ENCODE measurements around the gene TTC7B. TPM values are rescaled to one million over a fixed set of nuclear protein-coding genes. Genes with fewer than 3 reads are reported as not detected.

Gene TTC7B
- total and polyA plus RNA-seq, 2 of the 8 experiments (the other 6 are each of a cell fraction or from before 2014, with no cell fraction given): 23.7 to 34.0 TPM

DNA sequence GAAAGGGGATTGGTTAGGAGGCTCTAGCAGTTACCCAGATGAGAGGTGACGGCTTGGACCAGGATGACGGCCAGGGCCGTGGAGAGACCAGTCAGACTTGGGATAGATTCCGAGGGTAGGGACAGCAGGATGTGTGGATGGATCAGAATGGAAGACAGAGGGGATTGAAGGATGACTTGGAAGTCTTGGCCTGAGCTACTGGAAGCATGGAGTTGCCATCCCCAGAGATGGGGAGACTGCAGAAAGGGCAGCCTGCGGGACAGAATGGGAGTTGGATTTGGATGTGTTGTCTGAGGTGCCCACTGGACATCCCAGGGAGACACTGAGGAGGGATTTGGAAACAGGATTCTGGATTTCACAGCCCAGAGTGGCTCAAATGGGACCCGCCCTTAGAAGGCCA lies 317.1 kb downstream of the TTC7B start:
- POLR2A ChIA-PET (ENCODE audit: partially characterized antibody): interaction anchor here (2.0 kb wide), 1 partner anchor 14 kb away, joined by 8 read pairs; no protein-coding TSS in a partner anchor
- TF ChIP-seq CTBP2 (IDR thresholded peaks at IDR 0.05; ENCODE audit: borderline replicate concordance, insufficient read depth, insufficient read length, low read length): no peak
- TF ChIP-seq BACH1 (IDR thresholded peaks at IDR 0.05; ENCODE audit: low read length): no peak

More for the DNA sequence above, 317.1 kb downstream of the TTC7B start:
- no peaks in the 10 kb centered on the region for H3K27me3 ChIP-seq (replicated peaks in 1 of 4; ENCODE audit: control insufficient read depth in 3 of 4, extremely low read depth in 1 of 4, insufficient read depth in 3 of 4, low read length in 3 of 4)
- DNase-seq (ENCODE audit: low read depth in 1 of 2, low spot score in 2 of 2): no peak
- H3K79me1 ChIP-seq (ENCODE audit: low read depth, low read length): no peaks in the 10 kb centered on the region
- no peak overlapping the region for H2BK120ac ChIP-seq (replicated peaks; ENCODE audit: low read depth, low read length)
- H3K27ac ChIP-seq (ENCODE audit: low read depth, low read length): no peak overlapping the region
- peak overlapping the region; percentile 94 for H2BK15ac ChIP-seq (ENCODE audit: low read length)
- H2AK5ac ChIP-seq (ENCODE audit: low read depth, low read length): no peak overlapping the region
- no peaks in the 10 kb centered on the region for H4K20me1 ChIP-seq (replicated peaks in 1 of 2; ENCODE audit: control insufficient read depth in 1 of 2, insufficient read depth in 2 of 2, low read length in 2 of 2)
- no peak overlapping the region for H3K23ac ChIP-seq (ENCODE audit: insufficient read length)
- H3K9ac ChIP-seq (replicated peaks in 1 of 4; ENCODE audit: extremely low read depth in 1 of 4, low read depth in 3 of 4, low read length in 3 of 4): no peak overlapping the region
- H4K8ac ChIP-seq (ENCODE audit: extremely low read depth, insufficient read depth, low read length): no peak overlapping the region
- 92% methylated on average over 6 of the region's 6 CpGs; no CpG with 5 or more reads in 1 of the 2 experiments for WGBS, 2 experiments (ENCODE audit: extremely low coverage in 1 of 2, insufficient coverage in 1 of 2, insufficient read length in 1 of 2, insufficient replicate concordance in 2 of 2, low coverage in 1 of 2, low lambda C conversion rate in 2 of 2, missing lambda C conversion rate in 1 of 2)
- CTCF ChIA-PET (ENCODE audit: partially characterized antibody): interaction anchor here (1.0 kb wide), 1 partner anchor 198 kb away, joined by 3 read pairs; no protein-coding TSS in a partner anchor
- H3K23me2 ChIP-seq (ENCODE audit: low read depth, low read length): no peaks in the 10 kb centered on the region; the same call in 1 of the 2 replicates
- no peak overlapping the region for H4K91ac ChIP-seq (replicated peaks; ENCODE audit: insufficient read length, low read length)
- H3K18ac ChIP-seq (ENCODE audit: extremely low read depth, low read length): no peak overlapping the region
- H2BK20ac ChIP-seq (ENCODE audit: low read length): no peak overlapping the region
- H4K5ac ChIP-seq (ENCODE audit: insufficient read length, low read depth, low read length): no peak overlapping the region
- H3K14ac ChIP-seq (ENCODE audit: insufficient read length): no peak overlapping the region
- no peaks in the 10 kb centered on the region for H3K36me3 ChIP-seq (ENCODE audit: control insufficient read depth in 2 of 4, insufficient read depth in 4 of 4, low read length in 3 of 4)
- peaks cover 3 to 18% (median 10%) of the 10 kb centered on the region in 4 experiments; a peak in 6 of 7 replicates for H3K4me1 ChIP-seq (replicated peaks in 1 of 4; ENCODE audit: control insufficient read depth in 3 of 4, insufficient read depth in 4 of 4, low read length in 3 of 4)
- no peak overlapping the region for H3K4me3 ChIP-seq (ENCODE audit: extremely low read depth in 1 of 4, insufficient read depth in 2 of 4, low read depth in 3 of 4, low read length in 4 of 4)
- H3K79me2 ChIP-seq (ENCODE audit: control insufficient read depth in 1 of 2, insufficient read depth in 2 of 2, low read length in 2 of 2): no peaks in the 10 kb centered on the region
- no peak overlapping the region for H2AFZ ChIP-seq (ENCODE audit: low read length)
- no peak overlapping the region for H3K4ac ChIP-seq (replicated peaks; ENCODE audit: insufficient read length, low read depth, low read length)
- H3K4me2 ChIP-seq (ENCODE audit: insufficient read depth in 1 of 2, low read depth in 2 of 2, low read length in 2 of 2): no peak overlapping the region
- no peaks in the 10 kb centered on the region for H3K9me3 ChIP-seq (ENCODE audit: insufficient read depth in 2 of 2, low read depth in 1 of 2, low read length in 1 of 2)
- peak overlapping the region; percentile 54; the same call in 1 of the 2 replicates for H2BK12ac ChIP-seq (ENCODE audit: low read depth, low read length)
- FAIRE-seq: no peak
- H3K56ac ChIP-seq (replicated peaks; ENCODE audit: insufficient read length, low read depth, low read length): no peak overlapping the region
- H2BK5ac ChIP-seq (ENCODE audit: low read depth, low read length): no peak overlapping the region
